ENCODE data around the gene SETD4.

- TF ChIP-seq, protein P1, sequence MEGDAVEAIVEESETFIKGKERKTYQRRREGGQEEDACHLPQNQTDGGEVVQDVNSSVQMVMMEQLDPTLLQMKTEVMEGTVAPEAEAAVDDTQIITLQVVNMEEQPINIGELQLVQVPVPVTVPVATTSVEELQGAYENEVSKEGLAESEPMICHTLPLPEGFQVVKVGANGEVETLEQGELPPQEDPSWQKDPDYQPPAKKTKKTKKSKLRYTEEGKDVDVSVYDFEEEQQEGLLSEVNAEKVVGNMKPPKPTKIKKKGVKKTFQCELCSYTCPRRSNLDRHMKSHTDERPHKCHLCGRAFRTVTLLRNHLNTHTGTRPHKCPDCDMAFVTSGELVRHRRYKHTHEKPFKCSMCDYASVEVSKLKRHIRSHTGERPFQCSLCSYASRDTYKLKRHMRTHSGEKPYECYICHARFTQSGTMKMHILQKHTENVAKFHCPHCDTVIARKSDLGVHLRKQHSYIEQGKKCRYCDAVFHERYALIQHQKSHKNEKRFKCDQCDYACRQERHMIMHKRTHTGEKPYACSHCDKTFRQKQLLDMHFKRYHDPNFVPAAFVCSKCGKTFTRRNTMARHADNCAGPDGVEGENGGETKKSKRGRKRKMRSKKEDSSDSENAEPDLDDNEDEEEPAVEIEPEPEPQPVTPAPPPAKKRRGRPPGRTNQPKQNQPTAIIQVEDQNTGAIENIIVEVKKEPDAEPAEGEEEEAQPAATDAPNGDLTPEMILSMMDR (IDR thresholded peaks at IDR 0.05) = no peak
- no peak for TF ChIP-seq POLR2A (IDR thresholded peaks at IDR 0.05)
Measured at GRCh38 chr21:36004441-36004840, 55.9 kb downstream of the SETD4 start.
